Large intestine (tissue), 3 donors: ENCODE data around the gene TPX2. TPM values are rescaled to one million over a fixed set of nuclear protein-coding genes. Genes with fewer than 3 reads are reported as not detected.
"Not testable (repeated sequence)": the region's sequence is repeated elsewhere in the genome, so short reads cannot be mapped to it uniquely, and the experiment has no call there.

Experiments
- DNase-seq, 2 donors: peaks; one replicate each; pipeline versions ENCODE4 v3.0.0 to v3.0.0-alpha.2; 2013
- H3K27ac ChIP-seq: one replicate; pipeline ENCODE4 v1.5.1; 2013; ENCODE audit warnings: low read length
- H3K27me3 ChIP-seq: 2 replicates; pipeline ENCODE4 v1.6.1; 2013; ENCODE audit warnings: low read length; ENCODE audit not compliant: control insufficient read depth, insufficient read depth
- H3K36me3 ChIP-seq: 2 replicates; pipeline ENCODE4 v1.6.1; 2013; ENCODE audit warnings: low read length; ENCODE audit not compliant: control insufficient read depth, insufficient read depth
- H3K4me1 ChIP-seq: one replicate; pipeline ENCODE4 v1.6.1; 2013; ENCODE audit warnings: low read length; ENCODE audit not compliant: control insufficient read depth, insufficient read depth
- H3K4me3 ChIP-seq: one replicate; pipeline ENCODE4 v1.5.1; 2013; ENCODE audit warnings: low read length
- H3K9me3 ChIP-seq: one replicate; pipeline ENCODE4 v1.6.1; 2013; ENCODE audit warnings: mild to moderate bottlenecking, low read depth, low read length, moderate library complexity; ENCODE audit not compliant: control insufficient read depth
- WGBS: methylation state at CpG from one replicate; pipeline ENCODE4 v1.1.5; 2013; ENCODE audit warnings: low lambda C conversion rate; ENCODE audit not compliant: insufficient coverage; 5-methylcytosine and 5-hydroxymethylcytosine counted together
- polyA plus RNA-seq: library from polyadenylated mRNA; unstranded; fragments of 120-200 nt; gene quantifications from one replicate; pipeline ENCODE4 v1.2.1, GENCODE V29; 2013

Gene TPX2
- polyA plus RNA-seq, 1 donor, result 21.8 TPM

- Histone ChIP-seq H3K4me3 (no peak overlapping the region), H3K9me3 (no peaks in the 10 kb centered on the region), H3K27me3 (no peaks in the 10 kb centered on the region), H3K27ac (no peak overlapping the region), H3K4me1 (no peaks in the 10 kb centered on the region), H3K36me3 (peaks cover 22% of the 10 kb centered on the region)
- no peak for DNase-seq
- no CpG with 5 or more reads among the region's 7 CpGs for WGBS
These were observed 62.4 kb downstream of the TPX2 start for GRCh38 chr20:31801508-31801907.

DNA sequence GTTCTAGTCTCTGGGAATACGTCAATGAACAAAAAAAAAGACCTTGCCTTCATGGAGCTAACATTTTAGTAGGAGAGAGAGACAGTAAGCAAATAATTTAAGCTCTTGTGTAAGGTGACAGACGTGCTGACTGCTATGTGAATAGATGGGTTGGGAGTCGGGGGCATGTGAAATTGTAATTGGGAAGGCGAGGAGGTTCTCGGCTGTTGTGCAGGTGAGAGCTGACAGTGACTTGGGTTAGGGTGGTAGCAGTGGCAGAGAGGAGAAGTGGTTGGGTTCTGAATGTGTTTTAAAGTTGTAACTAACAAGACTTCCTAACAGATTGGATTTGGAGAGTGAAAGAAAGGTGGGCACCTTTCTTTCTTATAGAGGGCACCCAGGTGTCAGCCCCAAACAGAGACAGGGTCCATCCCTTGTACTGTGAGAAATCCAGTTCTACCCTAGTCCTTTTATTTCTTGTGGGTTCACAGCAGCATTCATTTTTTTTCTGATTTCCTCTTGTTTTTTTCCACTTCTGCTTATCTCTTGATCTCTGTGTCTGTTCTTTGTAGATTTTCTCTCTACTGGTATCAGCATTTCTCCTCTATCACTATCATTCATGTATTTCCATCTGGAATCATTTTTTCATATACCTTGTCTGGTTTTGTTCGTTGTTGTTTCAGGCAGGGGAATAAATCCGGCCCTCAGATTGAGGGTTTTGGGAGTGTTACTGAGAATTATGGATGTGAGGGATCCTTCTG is 64.6 kb downstream of the TPX2 start:
- H3K9me3 ChIP-seq, result no peaks in the 10 kb centered on the region
- H3K27ac ChIP-seq, result no peak overlapping the region
- no peak overlapping the region for H3K4me3 ChIP-seq
- WGBS, result 93% methylated on average over 5 of the region's 7 CpGs
- H3K27me3 ChIP-seq, result no peaks in the 10 kb centered on the region
- DNase-seq, result no peak
- H3K36me3 ChIP-seq, result peaks cover 15% of the 10 kb centered on the region
- no peaks in the 10 kb centered on the region for H3K4me1 ChIP-seq

- no peaks in the 10 kb centered on the region for H3K27me3 ChIP-seq
- WGBS, result 80% methylated on average over 1 of the region's 8 CpGs
- H3K27ac ChIP-seq, result no peak overlapping the region
- no peak for DNase-seq
- no peak overlapping the region for H3K4me3 ChIP-seq
- H3K4me1 ChIP-seq, result no peaks in the 10 kb centered on the region
- no peaks in the 10 kb centered on the region for H3K36me3 ChIP-seq
- no peaks in the 10 kb centered on the region for H3K9me3 ChIP-seq
These were observed 67.7 kb downstream of the TPX2 start for GRCh38 chr20:31806564-31807355.

- Histone ChIP-seq H3K27ac (no peak overlapping the region), H3K27me3 (no peaks in the 10 kb centered on the region), H3K4me3 (no peak overlapping the region), H3K9me3 (no peaks in the 10 kb centered on the region), H3K4me1 (no peaks in the 10 kb centered on the region), H3K36me3 (no peaks in the 10 kb centered on the region)
- whole genome bisulfite sequencing, result no CpG with 5 or more reads among the region's 3 CpGs
- DNase-seq, result no peak
These were observed 69.4 kb downstream of the TPX2 start for GRCh38 chr20:31808481-31808880.

DNA sequence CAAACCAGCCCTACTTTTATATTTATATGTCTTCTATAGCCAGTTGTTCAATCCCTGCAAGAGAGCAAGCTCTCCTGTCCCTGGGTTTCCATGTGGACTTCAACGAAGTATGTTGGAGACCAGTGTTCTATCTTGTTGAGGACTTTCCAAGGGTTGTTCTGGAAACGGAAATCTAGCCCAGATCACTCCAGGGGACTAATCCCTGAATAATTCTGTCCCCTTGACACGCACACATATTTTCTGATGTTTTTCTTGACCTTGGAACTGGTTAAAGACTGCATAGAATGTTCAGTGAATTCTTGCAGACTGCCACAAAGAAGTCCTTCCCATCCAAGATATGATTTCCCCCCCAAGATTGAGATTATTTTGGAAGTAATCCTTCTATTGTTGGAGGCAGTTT is 70.6 kb downstream of the TPX2 start:
- no peaks in the 10 kb centered on the region for H3K9me3 ChIP-seq
- no CpG with 5 or more reads among the region's 3 CpGs for WGBS
- H3K36me3 ChIP-seq, result no peaks in the 10 kb centered on the region
- H3K4me1 ChIP-seq, result no peaks in the 10 kb centered on the region
- DNase-seq, result no peak
- no peaks in the 10 kb centered on the region for H3K27me3 ChIP-seq
- H3K4me3 ChIP-seq, result no peak overlapping the region
- no peak overlapping the region for H3K27ac ChIP-seq

DNA sequence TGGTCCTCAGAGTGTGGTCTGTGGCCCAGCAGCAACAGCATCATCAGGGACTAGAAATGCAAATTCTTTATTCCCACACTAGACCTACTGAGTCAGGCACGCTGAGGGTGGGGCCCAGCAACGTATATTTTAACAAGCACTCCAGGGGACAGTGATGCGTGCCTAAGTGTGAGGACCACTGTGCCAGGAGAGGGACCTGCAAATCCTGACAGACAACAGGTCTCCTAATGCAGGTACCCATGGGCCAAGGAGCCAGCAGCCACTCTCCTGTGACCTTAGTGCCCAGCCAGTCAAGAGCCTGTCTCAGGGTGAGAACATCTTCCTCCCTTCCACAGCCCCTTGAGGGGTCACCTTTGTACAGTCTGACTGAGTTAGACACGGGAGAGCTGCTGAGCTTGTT is 72.1 kb downstream of the TPX2 start:
- DNase-seq, result no peak
- Histone ChIP-seq H3K36me3 (no peaks in the 10 kb centered on the region), H3K27ac (no peak overlapping the region), H3K27me3 (no peaks in the 10 kb centered on the region), H3K4me3 (no peak overlapping the region), H3K4me1 (no peaks in the 10 kb centered on the region), H3K9me3 (no peaks in the 10 kb centered on the region)
- WGBS, result no CpG with 5 or more reads among the region's 4 CpGs

DNA sequence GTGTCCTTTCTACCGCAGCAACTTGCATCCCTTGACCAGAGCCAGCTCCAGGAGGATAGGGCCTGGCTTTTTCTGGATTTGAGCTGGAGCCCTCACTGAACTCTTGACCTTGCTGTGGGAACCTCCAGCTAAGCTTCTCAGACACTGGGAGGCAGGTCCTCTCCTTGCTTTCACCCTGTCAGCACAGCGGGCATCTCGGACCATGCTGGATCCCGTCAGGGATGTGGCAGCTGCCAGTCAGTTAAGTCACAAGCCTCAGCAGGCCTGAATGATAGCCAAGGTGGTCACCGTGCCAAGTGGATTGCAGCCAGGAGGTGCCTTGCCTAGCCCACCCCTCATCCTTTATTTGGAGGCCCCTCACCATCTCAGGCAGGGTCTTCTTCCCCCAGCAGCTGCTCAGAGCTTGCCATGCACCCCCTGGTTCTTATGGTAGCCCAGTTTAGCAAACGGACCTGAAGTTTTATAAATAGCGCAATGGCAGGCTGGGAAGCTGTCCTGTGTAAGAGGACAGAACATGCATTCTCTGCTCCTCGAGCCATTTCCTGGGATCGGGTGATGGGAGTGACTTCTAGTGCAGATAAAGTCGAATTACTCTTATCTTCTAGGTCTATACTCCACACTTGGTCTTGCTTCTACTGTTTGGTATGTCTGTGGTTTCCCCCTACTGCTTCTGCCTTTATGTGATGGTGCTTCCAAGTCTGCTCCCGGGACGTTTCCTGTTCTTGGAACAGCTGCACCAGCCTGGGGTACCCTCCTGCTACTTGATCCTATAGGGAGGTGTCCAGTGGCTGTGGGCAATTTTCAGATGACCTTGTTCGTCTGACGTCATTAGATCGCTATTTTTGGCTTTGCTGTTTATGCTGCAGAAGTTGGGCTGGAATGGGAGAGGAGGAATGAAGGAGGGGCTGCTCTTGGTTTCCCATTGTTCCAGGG is 73.0 kb downstream of the TPX2 start:
- H3K27me3 ChIP-seq, result no peaks in the 10 kb centered on the region
- no peaks in the 10 kb centered on the region for H3K9me3 ChIP-seq
- no peak overlapping the region for H3K4me3 ChIP-seq
- no CpG with 5 or more reads among the region's 15 CpGs for WGBS
- H3K4me1 ChIP-seq, result no peaks in the 10 kb centered on the region
- H3K36me3 ChIP-seq, result no peaks in the 10 kb centered on the region
- H3K27ac ChIP-seq, result no peak overlapping the region
- no peak for DNase-seq

- H3K9me3 ChIP-seq, result no peaks in the 10 kb centered on the region
- H3K4me1 ChIP-seq, result no peaks in the 10 kb centered on the region
- H3K36me3 ChIP-seq, result no peaks in the 10 kb centered on the region
- DNase-seq, result no peak
- no peak overlapping the region for H3K27ac ChIP-seq
- H3K27me3 ChIP-seq, result no peaks in the 10 kb centered on the region
- H3K4me3 ChIP-seq, result no peak overlapping the region
These were observed 74.5 kb downstream of the TPX2 start for GRCh38 chr20:31813611-31814010.

DNA sequence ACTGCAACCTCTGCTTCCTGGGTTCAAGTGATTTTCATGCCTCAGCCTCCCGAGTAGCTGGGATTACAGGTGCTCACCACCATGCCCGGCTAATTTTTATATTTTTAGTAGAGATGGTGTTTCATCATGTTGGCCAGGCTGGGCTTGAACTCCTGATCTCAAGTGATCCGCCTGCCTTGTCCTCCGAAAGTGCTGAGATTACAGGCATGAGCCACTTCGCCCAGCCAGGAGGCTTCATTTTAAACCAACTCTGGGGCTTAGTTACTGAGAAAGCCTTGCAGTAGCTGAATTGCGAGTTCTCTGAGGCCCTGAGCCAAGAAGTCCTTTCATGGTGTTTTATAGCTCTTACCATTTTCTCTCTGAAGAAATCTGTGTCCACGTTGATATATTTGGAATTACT is 75.1 kb downstream of the TPX2 start:
- not testable (repeated sequence) for H3K27me3 ChIP-seq, H3K4me3 ChIP-seq, H3K36me3 ChIP-seq, H3K27ac ChIP-seq, H3K4me1 ChIP-seq, DNase-seq, H3K9me3 ChIP-seq
- 100% methylated on average over 1 of the region's 7 CpGs for WGBS

GRCh38 chr20:31815408-31816188 is 76.5 kb downstream of the TPX2 start:
- Histone ChIP-seq H3K36me3 (no peaks in the 10 kb centered on the region), H3K4me1 (no peaks in the 10 kb centered on the region), H3K9me3 (no peaks in the 10 kb centered on the region), H3K27me3 (no peaks in the 10 kb centered on the region), H3K27ac (no peak overlapping the region), H3K4me3 (no peak overlapping the region)
- WGBS, result no CpG with 5 or more reads among the region's 9 CpGs
- DNase-seq, result no peak
